KG1 (cell line): ENCODE results near the gene AADAC.
A peak's percentile ranks its signal among the peaks of the same experiment; 100 is the strongest.
"Not testable (repeated sequence)": the region's sequence is repeated elsewhere in the genome, so short reads cannot be mapped to it uniquely, and the experiment has no call there.

Source experiments
- DNase-seq: peaks from one replicate; lab custom pipeline; 2025; lab: John Stamatoyannopoulos, UW

Gene AADAC

GRCh38 chr3:151856118-151856517 lies 42.2 kb downstream of the AADAC start:
- no peak for DNase-seq

GRCh38 chr3:151856641-151857040 lies 42.7 kb downstream of the AADAC start:
- no peak for DNase-seq

DNA sequence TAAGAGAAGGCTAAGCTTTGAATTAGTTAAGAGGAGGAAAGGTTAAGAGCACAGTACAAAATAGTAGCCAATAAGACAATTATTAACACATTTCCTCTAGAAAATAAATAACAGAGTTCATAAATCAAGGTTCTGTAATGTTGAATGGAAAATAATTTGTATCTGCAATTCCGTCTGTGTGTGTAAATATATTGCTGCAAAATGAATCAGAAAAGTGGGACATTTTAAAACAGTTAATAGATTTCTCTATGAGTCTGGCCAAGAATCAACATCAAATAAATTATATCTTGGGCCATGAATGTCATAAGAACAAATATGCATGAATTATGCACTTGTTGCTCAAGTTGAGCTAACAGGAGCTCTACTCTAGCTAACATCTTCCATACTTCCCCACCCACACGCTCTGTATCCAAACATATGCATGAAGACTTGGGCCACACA lies 45.3 kb downstream of the AADAC start:
- no peak for DNase-seq

DNA sequence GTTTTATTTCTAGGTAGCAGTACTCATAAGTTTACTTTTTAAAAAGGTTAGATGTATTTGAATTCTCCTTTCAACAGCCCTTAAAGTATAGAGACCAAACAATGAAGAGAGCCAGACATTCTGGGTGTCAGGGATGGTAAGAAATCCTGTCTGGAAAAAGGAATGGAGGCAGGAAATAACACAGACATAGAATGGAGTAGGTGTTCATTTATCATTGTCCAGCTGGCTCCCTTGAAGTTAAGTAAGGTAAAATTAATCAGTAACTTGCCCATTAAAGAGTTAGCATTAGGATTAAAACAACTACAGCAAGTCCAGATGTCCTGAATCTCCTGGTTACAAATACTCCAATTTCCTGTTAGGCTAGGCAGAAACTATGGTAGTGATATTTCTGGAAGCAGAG lies 46.0 kb downstream of the AADAC start:
- DNase-seq: no peak

- no peak for DNase-seq
These were observed 49.7 kb downstream of the AADAC start for GRCh38 chr3:151863611-151864010.

- no peak for DNase-seq
These were observed 50.6 kb downstream of the AADAC start for GRCh38 chr3:151864423-151865101.

DNA sequence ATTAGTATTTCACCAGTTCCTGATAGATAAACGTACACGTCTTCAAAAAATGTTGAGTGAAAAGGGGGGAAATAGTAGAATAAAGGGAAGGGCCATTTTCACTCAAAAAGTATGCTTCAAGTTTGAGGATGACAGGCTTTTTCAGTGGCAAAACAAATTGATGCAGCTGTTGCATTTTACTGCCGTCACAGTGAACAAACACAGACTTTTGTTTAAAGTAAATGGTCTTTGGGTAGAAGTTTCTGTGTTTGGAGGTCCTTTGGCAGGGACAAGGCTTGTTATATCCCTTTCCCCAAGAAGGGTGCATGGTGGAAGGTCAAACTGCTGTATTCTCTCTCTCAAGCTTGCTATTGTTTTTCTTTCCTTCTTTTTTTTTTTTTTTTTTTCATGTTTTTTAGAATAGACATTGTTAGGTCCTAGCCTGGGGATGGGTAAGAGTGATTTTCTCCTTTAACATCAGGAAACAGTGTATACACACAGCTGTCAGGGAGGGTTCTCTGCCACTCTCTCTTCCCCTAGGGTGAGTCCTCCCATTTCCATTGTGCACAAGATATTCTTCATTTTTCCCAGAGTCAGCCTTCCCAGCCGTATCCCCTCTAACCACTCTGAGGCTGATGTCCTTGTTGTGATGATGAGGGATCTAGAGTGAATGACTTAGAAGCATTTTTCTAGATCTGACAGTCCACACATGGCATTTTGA lies 52.9 kb downstream of the AADAC start:
- DNase-seq: no peak

DNA sequence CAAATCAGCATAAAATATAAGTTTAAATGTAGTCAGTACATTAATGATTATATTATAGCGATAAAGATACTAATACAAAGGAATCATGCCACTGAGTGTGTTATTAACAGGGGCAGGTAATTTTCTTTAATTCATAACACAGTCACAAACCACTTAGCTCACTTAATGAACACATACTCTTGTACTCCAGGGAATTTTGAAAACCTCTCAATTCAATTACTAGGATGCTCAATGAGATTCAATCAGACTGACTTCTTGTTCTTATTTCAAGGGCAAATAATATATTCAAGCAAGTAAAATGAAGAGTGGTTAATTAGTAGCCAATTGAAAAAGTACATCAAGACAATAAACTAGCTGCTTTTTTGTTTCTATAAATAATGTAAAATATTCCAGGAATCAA lies 53.8 kb downstream of the AADAC start:
- DNase-seq: no peak

DNA sequence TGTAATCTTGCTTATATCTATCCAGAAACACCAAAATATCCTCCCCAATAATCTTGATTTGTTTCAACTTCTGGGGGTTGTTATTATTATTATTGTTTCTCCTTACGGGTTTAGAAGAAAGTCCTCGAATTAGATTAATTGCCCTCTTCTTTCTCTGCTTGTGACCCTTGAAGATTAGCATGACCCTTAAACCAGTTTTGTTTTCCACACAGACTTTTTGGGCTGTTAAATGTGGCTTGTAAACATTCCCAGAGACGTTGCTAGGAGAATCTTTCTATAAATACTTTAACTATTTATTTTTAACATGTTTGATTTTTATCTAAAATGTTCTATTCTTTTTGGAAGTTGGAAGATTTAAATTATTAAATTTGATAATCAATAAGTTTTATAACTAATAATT lies 55.3 kb downstream of the AADAC start:
- DNase-seq: no peak

GRCh38 chr3:151871639-151872468 lies 57.9 kb downstream of the AADAC start:
- DNase-seq: peak; percentile 63

DNA sequence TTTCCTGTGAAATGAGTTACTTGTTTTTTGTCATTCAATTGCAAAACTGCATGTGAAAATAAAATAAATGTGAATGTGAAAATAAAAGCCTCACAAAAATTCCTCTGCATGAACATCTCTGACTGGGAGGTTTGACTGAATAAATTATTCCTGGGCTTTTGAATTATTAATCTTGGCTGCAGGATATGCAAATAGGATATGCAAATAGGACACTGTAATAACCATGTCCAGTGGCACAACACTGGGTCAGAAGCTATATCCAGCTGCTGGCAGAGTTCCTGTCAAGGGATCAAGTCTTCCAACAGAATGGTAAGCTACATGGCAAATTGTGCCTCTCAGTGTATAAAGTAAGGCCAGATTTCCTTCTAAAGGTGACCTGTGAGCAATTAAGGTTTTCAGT lies 59.5 kb downstream of the AADAC start, which contains the start of gene SUCNR1:
SUCNR1 (plus strand) TSS at position 246 of the 400 bp plus-strand sequence. CDS start 6,250 bp downstream, outside the sequence.
- peak; percentile 40 for DNase-seq

- not testable (repeated sequence) for DNase-seq
These were observed 60.2 kb downstream of the AADAC start for GRCh38 chr3:151874079-151874478.

DNA sequence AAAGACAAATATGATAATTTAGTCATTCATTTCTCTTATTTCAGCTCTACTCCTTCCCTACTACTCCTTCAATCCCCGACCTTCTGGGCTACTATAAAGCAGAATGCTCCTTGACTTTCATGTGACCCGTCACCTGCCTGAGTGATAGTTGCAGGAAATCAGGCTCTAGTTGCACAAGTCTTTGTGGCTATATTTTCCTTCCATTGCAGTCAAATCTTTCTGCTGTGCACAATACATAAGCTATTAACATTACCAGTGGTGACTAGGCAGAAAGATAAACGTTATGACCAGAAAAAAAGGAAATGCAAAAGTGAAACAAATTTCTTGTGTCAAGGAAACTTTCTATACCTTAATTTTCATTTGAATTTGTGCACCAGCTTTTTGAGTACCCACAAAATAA lies 61.8 kb downstream of the AADAC start:
- peak; percentile 54 for DNase-seq

DNA sequence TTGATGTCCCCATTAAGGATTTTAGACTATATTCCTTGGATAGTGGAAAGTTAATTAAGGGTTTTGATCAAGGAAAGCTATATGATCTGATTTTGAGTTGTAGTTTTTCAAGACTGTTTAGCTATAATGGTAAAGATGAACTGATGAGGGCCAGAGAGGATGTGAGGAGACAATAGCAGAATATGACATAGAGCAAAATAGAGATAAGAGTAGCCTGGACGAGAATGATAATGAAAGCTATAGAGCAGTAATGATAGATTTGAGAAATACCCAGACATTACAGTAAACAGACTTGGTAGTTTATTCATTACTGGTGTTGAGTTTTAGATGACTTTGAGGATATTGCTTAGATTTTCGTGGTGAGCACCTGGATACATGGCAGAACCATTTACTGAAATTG lies 63.4 kb downstream of the AADAC start:
- DNase-seq: no peak
